GM23248 (cell line): ENCODE measurements around the gene CPVL.

ENCODE experiments used
- EZH2 ChIP-seq: fragments of 200-600 bp; sonication (generic); IDR thresholded peaks from 2 replicates; pipeline ENCODE4 v1.6.1; 2018; ENCODE audit warnings: antibody characterized with exemption, mild to moderate bottlenecking; ENCODE audit not compliant: insufficient read depth, poor library complexity, severe bottlenecking
- EZH2phosphoT487 ChIP-seq: fragments of 200-600 bp; sonication (generic); IDR thresholded peaks from 2 replicates; pipeline ENCODE4 v1.6.1; 2018; ENCODE audit warnings: antibody characterized with exemption, moderate library complexity, mild to moderate bottlenecking, low read depth; ENCODE audit not compliant: insufficient read depth

DNA sequence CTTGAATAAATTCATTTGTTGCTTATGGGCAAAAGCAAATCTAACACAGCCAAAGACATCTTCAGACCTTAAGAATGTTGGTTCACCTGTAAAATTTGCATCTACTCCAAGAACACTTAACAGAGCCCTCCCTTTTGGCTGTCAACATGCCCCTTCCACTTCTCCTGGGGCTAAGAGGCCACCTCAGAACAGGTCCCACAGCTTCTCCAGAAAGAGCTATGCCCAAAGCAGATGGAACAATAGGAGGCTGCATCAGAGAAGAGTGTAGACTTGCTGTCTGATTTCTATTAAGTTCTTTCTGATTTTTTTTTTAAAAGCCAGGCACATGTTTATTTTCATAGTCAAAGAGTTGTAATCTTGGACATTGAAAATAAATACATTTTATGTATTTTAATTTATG is 162.1 kb downstream of the CPVL start:
- TF ChIP-seq EZH2 (no peak), EZH2phosphoT487 (no peak)
